ENCODE data around the gene MST1R. TPM values are rescaled to one million over a fixed set of nuclear protein-coding genes. Genes with fewer than 3 reads are reported as not detected.
A peak's percentile ranks its signal among the peaks of the same experiment; 100 is the strongest.

MST1R gene
- total RNA-seq, 1 experiment from 2014 or later: 39.0 TPM

DNA sequence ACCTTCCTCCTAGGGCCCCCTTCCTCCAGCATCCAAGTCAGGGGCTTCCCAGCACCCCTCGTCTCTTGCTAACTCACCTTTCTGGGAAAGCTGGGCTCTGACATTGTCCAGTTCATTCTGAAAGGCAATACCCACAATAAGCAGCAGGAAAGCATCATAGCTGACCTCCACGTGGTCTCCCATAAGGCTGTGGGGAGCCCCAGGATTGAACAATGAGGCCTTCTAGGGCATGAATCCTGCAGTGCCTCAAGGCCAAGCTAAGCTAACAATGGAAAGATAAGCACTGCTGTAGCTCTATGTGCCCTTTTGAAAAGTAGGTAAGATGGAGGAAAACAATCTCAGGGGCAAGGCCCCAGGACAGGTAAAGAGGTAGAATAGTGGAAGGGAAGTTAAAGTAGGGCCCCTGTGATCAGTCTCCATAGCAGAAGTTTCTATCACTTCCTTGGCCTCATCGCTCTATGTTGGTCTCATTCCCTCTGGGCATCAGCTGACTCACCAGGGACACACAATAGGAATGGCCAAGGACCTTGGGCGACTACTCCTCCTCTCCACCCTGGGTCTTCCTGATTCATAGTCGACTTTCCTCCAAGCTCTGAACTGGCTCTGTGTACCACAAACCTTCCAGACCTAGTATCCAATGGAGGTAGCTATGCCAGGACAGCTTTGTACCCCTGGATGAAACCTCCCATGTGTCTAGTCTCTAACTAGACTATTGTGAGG lies 59.0 kb downstream of the MST1R start:
- TF ChIP-seq EZH2 (IDR thresholded peaks at IDR 0.05; ENCODE audit: low read length, unreplicated experiment) (no peak), EZH2phosphoT487 (IDR thresholded peaks at IDR 0.05; ENCODE audit: borderline replicate concordance, low read length) (no peak)
- TF ChIP-seq, protein P1, sequence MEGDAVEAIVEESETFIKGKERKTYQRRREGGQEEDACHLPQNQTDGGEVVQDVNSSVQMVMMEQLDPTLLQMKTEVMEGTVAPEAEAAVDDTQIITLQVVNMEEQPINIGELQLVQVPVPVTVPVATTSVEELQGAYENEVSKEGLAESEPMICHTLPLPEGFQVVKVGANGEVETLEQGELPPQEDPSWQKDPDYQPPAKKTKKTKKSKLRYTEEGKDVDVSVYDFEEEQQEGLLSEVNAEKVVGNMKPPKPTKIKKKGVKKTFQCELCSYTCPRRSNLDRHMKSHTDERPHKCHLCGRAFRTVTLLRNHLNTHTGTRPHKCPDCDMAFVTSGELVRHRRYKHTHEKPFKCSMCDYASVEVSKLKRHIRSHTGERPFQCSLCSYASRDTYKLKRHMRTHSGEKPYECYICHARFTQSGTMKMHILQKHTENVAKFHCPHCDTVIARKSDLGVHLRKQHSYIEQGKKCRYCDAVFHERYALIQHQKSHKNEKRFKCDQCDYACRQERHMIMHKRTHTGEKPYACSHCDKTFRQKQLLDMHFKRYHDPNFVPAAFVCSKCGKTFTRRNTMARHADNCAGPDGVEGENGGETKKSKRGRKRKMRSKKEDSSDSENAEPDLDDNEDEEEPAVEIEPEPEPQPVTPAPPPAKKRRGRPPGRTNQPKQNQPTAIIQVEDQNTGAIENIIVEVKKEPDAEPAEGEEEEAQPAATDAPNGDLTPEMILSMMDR (conservative IDR thresholded peaks at IDR 0.05; ENCODE audit: low read depth, low read length): no peak

DNA sequence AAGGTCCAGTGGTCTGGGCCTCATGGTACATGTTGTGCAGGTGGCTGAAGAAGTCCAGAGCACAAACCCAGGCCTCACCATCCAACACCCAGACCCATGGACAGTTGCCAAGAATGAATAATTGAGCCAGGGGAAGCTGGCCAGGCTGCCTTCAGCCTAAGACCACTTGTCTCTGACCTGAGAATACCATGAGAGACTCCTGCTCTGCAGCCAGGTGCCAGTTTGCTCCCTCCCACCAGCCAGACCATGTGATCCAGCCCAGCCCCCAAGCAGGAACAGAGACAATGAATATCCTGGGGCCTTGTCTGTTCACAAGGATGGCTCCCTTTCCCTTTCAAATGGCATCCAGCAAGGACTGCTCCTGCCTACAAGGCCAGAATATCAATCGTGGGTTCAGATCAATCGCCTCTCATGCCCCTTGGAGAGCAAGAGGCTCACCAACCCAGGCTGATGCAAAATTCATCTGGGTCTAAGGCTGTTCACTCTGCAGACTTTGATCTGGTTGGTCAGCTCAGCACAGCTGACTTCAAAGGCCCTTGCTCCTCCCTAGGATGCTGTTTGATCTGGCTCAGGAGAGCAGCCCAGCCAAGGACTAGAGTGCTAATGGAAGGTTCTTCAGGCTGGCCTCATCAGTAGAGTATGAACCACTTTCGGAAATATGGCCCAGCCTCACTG lies 60.7 kb downstream of the MST1R start:
- BruUV-seq (replicated peaks): no TSS peak
- ATAC-seq (no peak), DNase-seq (no peak)
- Histone ChIP-seq H3K79me2 (ENCODE audit: low read length) (no peaks in the 10 kb centered on the region), H4K20me1 (ENCODE audit: low read length) (no peaks in the 10 kb centered on the region), H2AFZ (ENCODE audit: low read length) (no peak overlapping the region), H3K9me2 (replicated peaks; ENCODE audit: low read length) (no peaks in the 10 kb centered on the region), H3K9me3 (ENCODE audit: low read length) (no peaks in the 10 kb centered on the region), H3K4me3 (ENCODE audit: low read length) (no peak overlapping the region), H3K36me3 (ENCODE audit: low read depth, low read length) (peaks cover 46% of the 10 kb centered on the region), H3K9ac (ENCODE audit: low read length) (no peak overlapping the region), H3K4me2 (ENCODE audit: low read length) (no peak overlapping the region), H3K4me1 (ENCODE audit: insufficient read depth, low read length) (peaks cover 4% of the 10 kb centered on the region; the same call in 1 of the 2 replicates), H3K27ac (ENCODE audit: low read length) (no peak overlapping the region), H3K27me3 (ENCODE audit: low read length) (no peaks in the 10 kb centered on the region), H3F3A (ENCODE audit: low read length, unreplicated experiment) (no peaks in the 10 kb centered on the region)
- TF ChIP-seq, protein P1 (conservative IDR thresholded peaks at IDR 0.05; ENCODE audit: low read depth, low read length): no peak
- TF ChIP-seq EZH2 (IDR thresholded peaks at IDR 0.05; ENCODE audit: low read length, unreplicated experiment) (no peak), EZH2phosphoT487 (IDR thresholded peaks at IDR 0.05; ENCODE audit: borderline replicate concordance, low read length) (no peak)
- POLR2A ChIA-PET (ENCODE audit: unreplicated experiment): no interaction called here
- intact Hi-C loops (cut with micrococcal nuclease): no loop called here
- CTCF ChIA-PET: no interaction called here

More for the DNA sequence above, 59.0 kb downstream of the MST1R start:
- DNase-seq (peak; percentile 35), ATAC-seq (peak; percentile 48; the same call in 1 of the 2 replicates)
- Histone ChIP-seq H3K79me2 (ENCODE audit: low read length) (no peaks in the 10 kb centered on the region), H3K9ac (ENCODE audit: low read length) (no peak overlapping the region), H3K36me3 (ENCODE audit: low read depth, low read length) (peaks cover 39% of the 10 kb centered on the region), H3F3A (ENCODE audit: low read length, unreplicated experiment) (no peaks in the 10 kb centered on the region), H3K9me3 (ENCODE audit: low read length) (no peaks in the 10 kb centered on the region), H3K4me1 (ENCODE audit: insufficient read depth, low read length) (peaks cover 4% of the 10 kb centered on the region; the same call in 1 of the 2 replicates), H3K4me2 (ENCODE audit: low read length) (no peak overlapping the region), H4K20me1 (ENCODE audit: low read length) (no peaks in the 10 kb centered on the region), H2AFZ (ENCODE audit: low read length) (no peak overlapping the region), H3K9me2 (replicated peaks; ENCODE audit: low read length) (no peaks in the 10 kb centered on the region), H3K27ac (ENCODE audit: low read length) (no peak overlapping the region), H3K4me3 (ENCODE audit: low read length) (no peak overlapping the region), H3K27me3 (ENCODE audit: low read length) (no peaks in the 10 kb centered on the region)
- no TSS peak for BruUV-seq (replicated peaks)
- ChIA-PET POLR2A (ENCODE audit: unreplicated experiment) (interaction anchor here (0.6 kb wide), 1 partner anchor 86 kb away, joined by 5 read pairs; no protein-coding TSS in a partner anchor), CTCF (no interaction called here)
- intact Hi-C loops (cut with micrococcal nuclease): no loop called here

All from PC-3 (cell line).